ENCODE data around the gene MICAL1.

Gene MICAL1

DNA sequence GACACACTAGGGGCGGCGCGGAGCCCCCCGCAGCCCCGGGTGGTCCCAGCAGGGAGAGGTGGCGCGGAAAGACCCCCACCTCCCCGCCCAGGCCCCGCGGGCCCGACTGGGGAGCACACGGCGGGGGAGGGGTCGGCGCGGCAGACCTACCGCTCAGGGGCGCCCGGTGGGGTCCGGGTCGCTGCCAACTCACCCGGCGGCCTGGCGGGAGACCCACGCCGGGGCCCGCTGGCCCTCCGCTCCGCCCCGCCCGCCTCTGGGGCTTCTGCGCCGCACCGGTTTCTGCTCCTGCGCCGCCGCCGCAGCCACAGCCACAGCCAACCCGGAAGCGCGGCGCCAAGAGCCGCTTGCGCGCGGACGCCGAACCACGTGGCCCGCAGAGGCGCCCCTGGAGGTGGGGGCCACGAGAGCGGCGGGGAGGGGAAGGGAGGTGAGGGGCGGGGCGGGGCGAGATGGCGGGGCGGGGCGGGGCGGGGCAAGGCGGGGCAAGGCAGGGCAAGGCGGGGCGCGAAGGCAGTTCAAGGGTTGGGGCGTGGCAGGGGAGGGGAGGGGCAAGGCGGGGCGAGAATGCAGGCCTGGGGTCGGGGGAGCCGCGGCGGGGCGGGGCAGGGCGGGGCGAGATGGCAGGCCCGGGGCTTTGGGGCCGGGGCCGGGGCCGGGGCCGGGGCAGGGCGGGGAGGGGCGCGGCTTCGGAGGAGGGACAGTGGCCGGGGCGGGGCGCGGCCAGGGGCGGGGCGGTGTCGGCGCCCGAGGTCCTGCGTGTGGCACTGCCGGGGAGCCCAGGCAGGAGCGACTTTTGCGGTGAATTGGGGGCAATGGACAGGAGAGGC lies 27.5 kb upstream of the MICAL1 start, which contains the start of gene ZBTB24:
Gene ZBTB24 (minus strand): TSS at position 315 of the 830 bp plus-strand sequence. CDS start 1,193 bp downstream, outside the sequence.
- peak within 1 kb of the TSS; percentile 66 for H3K4me3 ChIP-seq (ENCODE audit: low read length)
- peak; percentile 48 for DNase-seq (ENCODE audit: low read depth)
- TF ChIP-seq, protein P1, sequence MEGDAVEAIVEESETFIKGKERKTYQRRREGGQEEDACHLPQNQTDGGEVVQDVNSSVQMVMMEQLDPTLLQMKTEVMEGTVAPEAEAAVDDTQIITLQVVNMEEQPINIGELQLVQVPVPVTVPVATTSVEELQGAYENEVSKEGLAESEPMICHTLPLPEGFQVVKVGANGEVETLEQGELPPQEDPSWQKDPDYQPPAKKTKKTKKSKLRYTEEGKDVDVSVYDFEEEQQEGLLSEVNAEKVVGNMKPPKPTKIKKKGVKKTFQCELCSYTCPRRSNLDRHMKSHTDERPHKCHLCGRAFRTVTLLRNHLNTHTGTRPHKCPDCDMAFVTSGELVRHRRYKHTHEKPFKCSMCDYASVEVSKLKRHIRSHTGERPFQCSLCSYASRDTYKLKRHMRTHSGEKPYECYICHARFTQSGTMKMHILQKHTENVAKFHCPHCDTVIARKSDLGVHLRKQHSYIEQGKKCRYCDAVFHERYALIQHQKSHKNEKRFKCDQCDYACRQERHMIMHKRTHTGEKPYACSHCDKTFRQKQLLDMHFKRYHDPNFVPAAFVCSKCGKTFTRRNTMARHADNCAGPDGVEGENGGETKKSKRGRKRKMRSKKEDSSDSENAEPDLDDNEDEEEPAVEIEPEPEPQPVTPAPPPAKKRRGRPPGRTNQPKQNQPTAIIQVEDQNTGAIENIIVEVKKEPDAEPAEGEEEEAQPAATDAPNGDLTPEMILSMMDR (conservative IDR thresholded peaks at IDR 0.05; ENCODE audit: low read depth, low read length): no peak

DNA sequence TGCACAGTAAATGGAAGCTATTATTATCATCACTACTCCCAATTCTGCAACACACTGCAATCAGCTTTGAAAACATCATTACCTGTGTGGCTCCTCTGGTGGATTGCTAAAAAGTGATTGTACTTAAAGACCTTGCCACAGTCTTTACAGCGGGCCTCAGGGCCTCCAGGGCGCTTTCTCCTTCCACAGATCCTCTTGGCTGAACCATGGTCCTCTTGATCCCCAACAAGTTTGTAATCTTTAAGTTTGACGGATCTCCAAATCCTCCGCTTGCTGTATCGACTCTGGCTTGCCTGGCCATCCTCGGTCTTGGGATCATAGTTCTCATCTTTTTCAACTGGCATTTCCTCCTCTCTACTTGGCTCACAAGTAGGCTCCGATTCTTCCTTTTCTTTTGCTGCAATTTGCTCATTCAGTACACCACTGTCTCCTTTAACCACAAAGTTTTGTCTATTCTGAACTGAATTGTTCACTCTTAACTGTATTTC lies 25.5 kb upstream of the MICAL1 start:
- DNase-seq (ENCODE audit: low read depth): no peak
- no peak overlapping the region for H3K4me3 ChIP-seq (ENCODE audit: low read length)
- TF ChIP-seq, protein P1 (conservative IDR thresholded peaks at IDR 0.05; ENCODE audit: low read depth, low read length): no peak

- DNase-seq (ENCODE audit: low read depth): no peak
- peak overlapping the region; percentile 16 for H3K4me3 ChIP-seq (ENCODE audit: low read length)
- TF ChIP-seq, protein P1 (conservative IDR thresholded peaks at IDR 0.05; ENCODE audit: low read depth, low read length): no peak
Observed at GRCh38 chr6:109478841-109479624, 23.5 kb upstream of the MICAL1 start.

GRCh38 chr6:109478222-109478805 lies 22.7 kb upstream of the MICAL1 start:
- peak overlapping the region; percentile 2 for H3K4me3 ChIP-seq (ENCODE audit: low read length)
- TF ChIP-seq, protein P1 (conservative IDR thresholded peaks at IDR 0.05; ENCODE audit: low read depth, low read length): no peak
- DNase-seq (ENCODE audit: low read depth): no peak

DNA sequence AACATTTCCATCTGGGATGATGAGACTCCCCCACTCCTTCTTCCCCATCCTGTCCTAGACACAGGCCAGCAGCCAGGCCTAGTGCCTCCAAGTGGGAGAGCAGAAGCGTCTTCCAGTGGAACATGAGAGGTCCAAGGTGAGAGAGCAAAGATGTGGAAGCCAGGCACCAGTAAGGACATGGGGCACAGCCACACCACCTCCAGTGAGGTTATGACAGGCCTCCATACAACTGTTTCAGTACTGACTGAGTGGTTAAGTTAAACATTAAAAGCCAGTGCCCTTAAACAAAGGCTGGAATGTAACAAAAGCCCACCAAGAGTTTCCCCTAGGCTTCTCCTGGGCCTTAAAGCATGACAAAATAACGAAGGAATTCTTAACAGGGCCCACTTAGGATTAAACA lies 22.2 kb upstream of the MICAL1 start:
- TF ChIP-seq, protein P1 (conservative IDR thresholded peaks at IDR 0.05; ENCODE audit: low read depth, low read length): no peak
- no peak for DNase-seq (ENCODE audit: low read depth)
- H3K4me3 ChIP-seq (ENCODE audit: low read length): no peak overlapping the region

GRCh38 chr6:109477184-109477583 lies 21.6 kb upstream of the MICAL1 start:
- DNase-seq (ENCODE audit: low read depth): no peak
- TF ChIP-seq, protein P1 (conservative IDR thresholded peaks at IDR 0.05; ENCODE audit: low read depth, low read length): no peak
- H3K4me3 ChIP-seq (ENCODE audit: low read length): no peak overlapping the region

Data from retinal pigment epithelial cell (primary cell).